Esophagus muscularis mucosa (tissue), 4 donors: ENCODE measurements around the gene PLPPR1.

Experiments used
- CTCF ChIP-seq, 3 experiments: fragments of 200-600 bp in 2 of 3; fragments of 450-650 bp in 1 of 3; sonication (generic) in 2 of 3; IDR thresholded peaks; one replicate each; pipeline ENCODE4 v1.5.1; 2017 to 2019; ENCODE audit warnings: antibody characterized with exemption in 3 of 3, mild to moderate bottlenecking in 2 of 3, moderate library complexity in 1 of 3
- EP300 ChIP-seq: sonication (generic); formaldehyde crosslinking; IDR thresholded peaks from one replicate; pipeline ENCODE4 v1.6.1; 2017; ENCODE audit warnings: antibody characterized with exemption
- POLR2A ChIP-seq: fragments of 450-650 bp; IDR thresholded peaks from one replicate; pipeline ENCODE4 v1.6.1; 2017; ENCODE audit warnings: antibody characterized with exemption, moderate library complexity, mild to moderate bottlenecking, low read depth
- POLR2AphosphoS5 ChIP-seq, 2 donors: sonication (generic); formaldehyde crosslinking; IDR thresholded peaks; one replicate each; pipeline ENCODE4 v1.6.1; 2017; ENCODE audit warnings: antibody characterized with exemption in 2 of 2

- TF ChIP-seq CTCF (IDR thresholded peaks at IDR 0.05) (no peak), EP300 (no peak), POLR2A (no peak), POLR2AphosphoS5 (IDR thresholded peaks at IDR 0.05) (no peak)
Measured at GRCh38 chr9:101130054-101130453, 101.5 kb downstream of the PLPPR1 start.
